SK-N-MC (cell line): Measurements from ENCODE around the gene LRBA.

ENCODE experiments used
- EZH2 ChIP-seq: fragments of 200-600 bp; sonication (generic); IDR thresholded peaks from one replicate; pipeline ENCODE4 v1.6.1; 2017; ENCODE audit warnings: antibody characterized with exemption
- POLR2AphosphoS5 ChIP-seq: IDR thresholded peaks from 2 replicates; pipeline ENCODE4 v1.6.1; 2012; ENCODE audit warnings: mild to moderate bottlenecking, low read depth, low read length, borderline replicate concordance

DNA sequence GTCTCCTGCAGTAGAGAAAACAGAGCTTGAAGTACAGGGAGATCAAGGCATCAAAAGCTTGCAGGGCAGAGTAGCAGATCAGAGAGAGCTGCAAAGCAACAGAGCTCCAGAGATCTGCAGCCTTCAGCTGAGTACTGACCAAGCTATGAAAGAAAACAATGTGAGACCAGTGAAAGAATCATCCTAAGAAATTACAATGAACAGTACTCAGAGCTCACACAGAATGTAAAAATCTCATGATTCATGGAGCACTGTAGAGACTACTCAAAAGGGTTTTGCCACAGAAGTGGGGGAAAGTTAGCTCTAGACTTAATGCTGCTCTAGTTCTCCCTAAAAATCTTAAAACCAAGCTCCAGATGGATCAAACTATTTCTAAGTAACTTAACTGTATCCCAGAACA is 513.1 kb downstream of the LRBA start:
- TF ChIP-seq POLR2AphosphoS5 (no peak), EZH2 (no peak)
